Measurements from ENCODE around the gene SCGB2B2.

Gene SCGB2B2, protein sequence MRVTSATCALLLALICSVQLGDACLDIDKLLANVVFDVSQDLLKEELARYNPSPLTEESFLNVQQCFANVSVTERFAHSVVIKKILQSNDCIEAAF

DNA sequence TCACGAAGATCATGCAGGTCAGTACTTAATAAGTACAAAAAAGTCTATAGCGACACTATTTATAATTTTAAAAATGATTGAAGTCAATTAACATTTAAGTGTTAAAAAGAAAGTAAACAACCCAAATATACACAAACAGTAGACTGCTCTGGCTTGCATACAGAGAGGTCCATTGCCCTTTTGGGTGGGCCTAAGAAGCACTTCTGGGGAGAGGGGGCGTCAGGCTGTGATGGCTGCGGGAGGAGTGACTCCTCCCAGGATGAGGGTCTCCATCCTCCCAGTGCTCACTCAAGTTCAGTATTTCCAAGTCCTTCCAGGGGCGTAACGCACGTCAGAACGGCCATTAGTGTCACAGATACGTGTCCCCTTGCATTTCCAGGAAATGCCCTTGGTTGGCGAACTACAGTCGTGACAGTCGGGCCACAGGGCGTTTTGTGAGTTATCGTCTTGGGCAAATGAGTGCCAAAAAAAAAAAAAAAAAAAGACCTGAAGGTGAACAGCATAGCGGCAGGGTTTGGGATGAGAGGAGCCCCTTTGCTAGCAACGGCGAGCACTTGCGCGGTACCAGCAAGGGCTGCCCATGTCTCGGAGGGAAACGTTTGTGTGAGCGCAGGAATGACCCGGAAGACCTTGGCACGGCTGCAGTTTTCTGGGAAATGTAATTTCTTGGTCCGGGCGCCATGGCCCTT lies at the start of gene SCGB2B2:
Gene SCGB2B2 (minus strand): TSS at position 463 of the 689 bp plus-strand sequence. CDS start 82,596 bp downstream, outside the sequence.
- TF ChIP-seq, protein P1, sequence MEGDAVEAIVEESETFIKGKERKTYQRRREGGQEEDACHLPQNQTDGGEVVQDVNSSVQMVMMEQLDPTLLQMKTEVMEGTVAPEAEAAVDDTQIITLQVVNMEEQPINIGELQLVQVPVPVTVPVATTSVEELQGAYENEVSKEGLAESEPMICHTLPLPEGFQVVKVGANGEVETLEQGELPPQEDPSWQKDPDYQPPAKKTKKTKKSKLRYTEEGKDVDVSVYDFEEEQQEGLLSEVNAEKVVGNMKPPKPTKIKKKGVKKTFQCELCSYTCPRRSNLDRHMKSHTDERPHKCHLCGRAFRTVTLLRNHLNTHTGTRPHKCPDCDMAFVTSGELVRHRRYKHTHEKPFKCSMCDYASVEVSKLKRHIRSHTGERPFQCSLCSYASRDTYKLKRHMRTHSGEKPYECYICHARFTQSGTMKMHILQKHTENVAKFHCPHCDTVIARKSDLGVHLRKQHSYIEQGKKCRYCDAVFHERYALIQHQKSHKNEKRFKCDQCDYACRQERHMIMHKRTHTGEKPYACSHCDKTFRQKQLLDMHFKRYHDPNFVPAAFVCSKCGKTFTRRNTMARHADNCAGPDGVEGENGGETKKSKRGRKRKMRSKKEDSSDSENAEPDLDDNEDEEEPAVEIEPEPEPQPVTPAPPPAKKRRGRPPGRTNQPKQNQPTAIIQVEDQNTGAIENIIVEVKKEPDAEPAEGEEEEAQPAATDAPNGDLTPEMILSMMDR (IDR thresholded peaks at IDR 0.05; ENCODE audit: extremely low read depth, missing control alignments) = no peak
- no peak for DNase-seq (ENCODE audit: low spot score)

DNA sequence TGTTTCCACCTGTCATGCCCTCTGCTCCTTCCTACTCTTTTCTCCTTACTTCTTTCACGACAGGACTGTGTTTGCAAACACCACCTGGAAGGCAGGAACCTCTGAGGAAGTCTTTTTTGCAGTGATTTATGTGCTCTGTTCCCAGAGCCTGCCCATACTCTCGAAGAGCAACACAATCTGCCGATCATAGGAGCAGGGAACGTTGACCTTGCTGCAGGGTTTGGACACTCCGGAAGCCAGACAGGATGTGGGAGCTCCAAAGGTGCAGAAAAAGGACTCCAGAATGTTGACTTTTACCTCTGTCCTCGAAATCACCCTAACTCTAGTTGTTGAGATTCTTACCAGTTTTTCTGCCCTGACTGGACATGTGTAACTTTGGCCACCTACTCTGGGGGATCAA lies 48.4 kb upstream of the SCGB2B2 start:
- TF ChIP-seq, protein P1 (IDR thresholded peaks at IDR 0.05; ENCODE audit: extremely low read depth, missing control alignments) = no peak
- no peak for DNase-seq (ENCODE audit: low spot score)

DNA sequence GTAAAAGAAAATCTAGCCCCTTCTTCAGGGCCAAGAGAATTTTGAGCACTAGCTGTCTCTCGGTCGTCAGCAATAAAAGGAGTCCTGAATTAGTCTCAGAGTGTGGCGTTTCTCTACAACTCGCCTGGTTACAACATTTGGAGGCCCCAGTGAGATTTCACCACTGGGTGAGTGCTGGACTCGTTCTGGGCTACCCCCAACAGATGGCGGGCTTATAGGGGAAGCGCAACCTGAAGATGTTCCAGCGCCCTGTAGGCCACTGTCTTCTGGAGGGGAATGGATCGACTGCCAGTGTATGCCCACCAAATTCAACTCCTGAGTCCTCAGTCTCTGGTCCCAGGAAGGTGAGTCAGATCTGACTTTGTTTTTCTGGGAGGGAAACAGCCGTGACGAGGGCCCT lies 45.4 kb upstream of the SCGB2B2 start:
- DNase-seq (ENCODE audit: low spot score) = no peak
- TF ChIP-seq, protein P1 (IDR thresholded peaks at IDR 0.05; ENCODE audit: extremely low read depth, missing control alignments) = no peak

DNA sequence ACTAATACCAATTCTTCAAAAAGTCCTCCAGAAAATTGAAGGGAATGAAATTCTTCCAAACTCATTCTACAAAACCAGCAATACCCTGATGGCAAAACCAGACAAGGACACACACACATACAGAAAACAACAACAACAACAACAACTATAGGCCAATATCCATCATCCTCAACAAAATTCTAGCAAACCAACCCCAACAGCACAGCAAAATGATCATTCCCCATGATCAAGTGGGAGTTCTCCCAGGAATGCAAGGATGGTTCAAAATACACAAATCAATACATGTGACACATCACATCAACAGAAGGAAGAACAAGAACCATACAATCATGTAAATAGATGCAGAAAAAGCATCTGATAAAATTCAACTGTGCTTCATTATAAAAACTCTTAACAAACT lies 38.4 kb upstream of the SCGB2B2 start:
- no peak for DNase-seq (ENCODE audit: low spot score)
- TF ChIP-seq, protein P1 (IDR thresholded peaks at IDR 0.05; ENCODE audit: extremely low read depth, missing control alignments) = no peak

DNA sequence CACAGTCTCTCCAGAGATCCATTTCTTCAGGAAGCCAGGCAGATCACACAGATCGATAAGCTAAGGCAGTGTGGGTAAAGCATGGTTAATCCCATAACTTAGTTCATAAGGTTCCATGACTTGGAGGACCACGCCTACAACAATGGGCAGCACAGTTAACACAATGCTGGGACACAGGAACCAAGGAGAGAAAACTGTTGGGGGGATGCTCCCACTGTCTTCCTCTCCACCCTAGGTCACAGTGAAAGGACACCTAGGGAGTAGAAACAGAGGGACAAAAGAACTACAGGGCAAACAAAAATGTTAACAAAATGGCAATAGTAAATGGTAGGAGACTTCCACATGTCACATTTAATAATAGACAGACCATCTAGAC lies 36.3 kb upstream of the SCGB2B2 start:
- TF ChIP-seq, protein P1 (IDR thresholded peaks at IDR 0.05; ENCODE audit: extremely low read depth, missing control alignments) = no peak
- no peak for DNase-seq (ENCODE audit: low spot score)

DNA sequence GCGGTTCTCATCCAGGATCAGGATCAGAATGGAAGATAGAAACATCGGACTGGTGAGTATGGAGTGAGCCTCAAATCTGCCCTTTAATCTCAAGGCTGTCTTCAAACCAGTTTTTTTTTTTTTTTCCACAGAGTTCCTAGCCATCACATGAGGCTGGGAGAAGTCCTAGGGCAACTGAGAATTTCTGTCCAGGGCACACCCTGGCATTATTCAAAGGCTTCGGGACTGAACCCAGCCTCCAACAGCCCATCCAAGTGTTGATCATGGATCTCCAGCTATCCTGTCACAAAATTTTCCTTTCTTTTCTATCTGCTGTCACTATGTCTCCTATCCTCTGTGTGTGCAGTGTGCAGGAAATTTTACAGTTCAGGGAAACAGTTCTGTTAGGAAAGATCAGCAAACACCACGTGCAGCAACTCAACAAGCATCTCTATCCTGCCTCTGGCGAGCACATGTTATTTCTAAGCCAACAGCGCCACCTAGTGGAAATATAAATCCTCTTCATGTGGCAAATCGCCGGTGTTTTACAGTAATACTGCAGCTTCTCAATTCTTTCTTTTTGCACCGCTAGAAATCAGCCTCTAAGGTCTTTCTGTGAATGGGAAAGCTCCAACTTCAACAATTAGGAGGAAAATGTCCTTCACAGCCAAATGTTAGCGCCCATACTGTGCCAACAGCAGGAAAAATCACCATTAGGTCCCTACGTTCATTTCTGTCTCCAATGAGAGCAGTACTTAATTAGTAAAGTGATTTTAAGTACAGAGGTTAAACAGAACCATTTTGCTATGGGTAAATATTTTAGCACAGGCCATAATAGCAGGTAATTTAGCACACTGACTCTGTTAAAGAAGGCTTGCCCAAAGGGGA lies 35.7 kb upstream of the SCGB2B2 start:
- peak; percentile 54 for DNase-seq (ENCODE audit: low spot score)
- TF ChIP-seq, protein P1 (IDR thresholded peaks at IDR 0.05; ENCODE audit: extremely low read depth, missing control alignments) = peak; percentile 49

DNA sequence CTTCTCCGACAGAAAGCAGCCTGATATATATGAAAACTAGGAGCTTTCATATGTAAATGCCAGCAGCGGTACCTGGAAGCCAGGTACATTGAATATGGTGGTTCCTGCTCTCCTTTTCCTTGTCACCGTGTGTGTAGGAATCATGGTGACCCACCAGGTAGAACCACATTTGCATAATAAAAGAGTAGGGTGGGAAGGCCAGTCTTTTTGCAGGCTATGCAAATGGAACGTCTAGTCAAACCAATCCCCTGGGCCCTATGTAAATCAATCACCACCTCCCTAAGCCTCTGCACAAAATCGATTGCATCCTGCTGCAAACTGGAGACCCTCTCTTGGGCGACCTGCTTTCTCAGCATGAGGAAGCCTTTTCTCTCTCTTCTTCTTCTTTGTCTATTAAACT lies 34.9 kb upstream of the SCGB2B2 start:
- TF ChIP-seq, protein P1 (IDR thresholded peaks at IDR 0.05; ENCODE audit: extremely low read depth, missing control alignments) = no peak

More for the DNA sequence above, 34.9 kb upstream of the SCGB2B2 start:
- DNase-seq (ENCODE audit: low spot score) = no peak
